PC-9 (cell line): ENCODE measurements around the gene ATP8B2.

Source experiments
- EZH2 ChIP-seq: fragments of 200-600 bp; sonication (generic); IDR thresholded peaks from 2 replicates; pipeline ENCODE4 v1.8.0; 2017; ENCODE audit warnings: antibody characterized with exemption, low read depth
- TF ChIP-seq, protein P1 (sequence below): fragments of 200-600 bp; sonication (generic); conservative IDR thresholded peaks from 2 replicates; pipeline ENCODE4 v1.6.1; 2017; ENCODE audit warnings: mixed run types, antibody characterized with exemption, mild to moderate bottlenecking, moderate library complexity

GRCh38 chr1:154358519-154358918, 33.2 kb downstream of the ATP8B2 start:
- TF ChIP-seq, protein P1, sequence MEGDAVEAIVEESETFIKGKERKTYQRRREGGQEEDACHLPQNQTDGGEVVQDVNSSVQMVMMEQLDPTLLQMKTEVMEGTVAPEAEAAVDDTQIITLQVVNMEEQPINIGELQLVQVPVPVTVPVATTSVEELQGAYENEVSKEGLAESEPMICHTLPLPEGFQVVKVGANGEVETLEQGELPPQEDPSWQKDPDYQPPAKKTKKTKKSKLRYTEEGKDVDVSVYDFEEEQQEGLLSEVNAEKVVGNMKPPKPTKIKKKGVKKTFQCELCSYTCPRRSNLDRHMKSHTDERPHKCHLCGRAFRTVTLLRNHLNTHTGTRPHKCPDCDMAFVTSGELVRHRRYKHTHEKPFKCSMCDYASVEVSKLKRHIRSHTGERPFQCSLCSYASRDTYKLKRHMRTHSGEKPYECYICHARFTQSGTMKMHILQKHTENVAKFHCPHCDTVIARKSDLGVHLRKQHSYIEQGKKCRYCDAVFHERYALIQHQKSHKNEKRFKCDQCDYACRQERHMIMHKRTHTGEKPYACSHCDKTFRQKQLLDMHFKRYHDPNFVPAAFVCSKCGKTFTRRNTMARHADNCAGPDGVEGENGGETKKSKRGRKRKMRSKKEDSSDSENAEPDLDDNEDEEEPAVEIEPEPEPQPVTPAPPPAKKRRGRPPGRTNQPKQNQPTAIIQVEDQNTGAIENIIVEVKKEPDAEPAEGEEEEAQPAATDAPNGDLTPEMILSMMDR = no peak
- TF ChIP-seq EZH2 = no peak
